ENCODE results near the gene GNAT1.
"Not testable (repeated sequence)": the region's sequence is repeated elsewhere in the genome, so short reads cannot be mapped to it uniquely, and the experiment has no call there.

Gene GNAT1

GRCh38 chr3:50222169-50222528, 30.7 kb downstream of the GNAT1 start:
- DNase-seq: no peak

- no peak for DNase-seq
These were observed 33.2 kb downstream of the GNAT1 start for GRCh38 chr3:50224639-50225038.

GRCh38 chr3:50226888-50227389, 35.5 kb downstream of the GNAT1 start:
- peak in 1 of 2 experiments; percentile 27 for DNase-seq

- DNase-seq: peak; percentile 84 to 93
These were observed 36.2 kb downstream of the GNAT1 start for GRCh38 chr3:50227390-50228183.

GRCh38 chr3:50228184-50228763, 36.9 kb downstream of the GNAT1 start:
- DNase-seq: not testable (repeated sequence)

GRCh38 chr3:50229490-50229889, 38.1 kb downstream of the GNAT1 start:
- DNase-seq: no peak

- no peak for DNase-seq
These were observed 38.8 kb downstream of the GNAT1 start for GRCh38 chr3:50230104-50230793.

- DNase-seq: no peak
These were observed 39.4 kb downstream of the GNAT1 start for GRCh38 chr3:50230794-50231125.

GRCh38 chr3:50231581-50231980, 40.2 kb downstream of the GNAT1 start:
- DNase-seq: no peak

GRCh38 chr3:50232303-50232702, 40.9 kb downstream of the GNAT1 start:
- no peak for DNase-seq

GRCh38 chr3:50233176-50233575, 41.8 kb downstream of the GNAT1 start:
- DNase-seq: no peak

GRCh38 chr3:50235716-50236483, 44.5 kb downstream of the GNAT1 start, which contains the start of gene GNAI2:
GNAI2 (plus strand) TSS chr3:50236204; CDS start chr3:50236336, 132 bp downstream.
- DNase-seq: peak; percentile 97

- DNase-seq: no peak
These were observed 45.2 kb downstream of the GNAT1 start for GRCh38 chr3:50236484-50237132.

GRCh38 chr3:50237133-50237651, 45.8 kb downstream of the GNAT1 start:
- DNase-seq: no peak

- peak; percentile 70 to 91 for DNase-seq
These were observed 46.5 kb downstream of the GNAT1 start for GRCh38 chr3:50237754-50238548.

- no peak for DNase-seq
These were observed 47.2 kb downstream of the GNAT1 start for GRCh38 chr3:50238549-50239026.

GRCh38 chr3:50239649-50240048, 48.2 kb downstream of the GNAT1 start:
- DNase-seq: no peak

- no peak for DNase-seq
These were observed 49.8 kb downstream of the GNAT1 start for GRCh38 chr3:50241163-50241562.

GRCh38 chr3:50241713-50242380, 50.4 kb downstream of the GNAT1 start:
- no peak for DNase-seq

- no peak for DNase-seq
These were observed 51.0 kb downstream of the GNAT1 start for GRCh38 chr3:50242381-50242770.

Data from SHP77 (cell line).